Activated CD8-positive, alpha-beta memory T cell treated with anti-CD3 and anti-CD28 coated beads, Interleukin-2, amount 10 ng/mL, durations not matched to agents 7 days and 5 days (primary cell): ENCODE data around the gene ZBTB16. TPM values are rescaled to one million over a fixed set of nuclear protein-coding genes. Genes with fewer than 3 reads are reported as not detected.

Source experiments
- ATAC-seq: fragments of 150-1000 bp; cut with Tn5 transposase; one replicate; pipeline ENCODE4 v1.10.0; 2021; ENCODE audit warnings: moderate library complexity
- CTCF ChIA-PET: fragments of 350-600 bp; sonication (Branson Sonifier 250); formaldehyde crosslinking; loops from one replicate; lab custom pipeline; 2021; ENCODE audit warnings: antibody characterized with exemption; lab: Charles Lee
- DNase-seq: peaks from one replicate; pipeline ENCODE4 v3.0.0-alpha.2; 2020
- H3K27ac Mint-ChIP-seq: one replicate; pipeline ENCODE4 v1.8.0; 2021; ENCODE audit warnings: mild to moderate bottlenecking, mixed read lengths
- H3K27me3 Mint-ChIP-seq: one replicate; pipeline ENCODE4 v1.8.0; 2021; ENCODE audit warnings: mixed read lengths
- H3K36me3 Mint-ChIP-seq: one replicate; pipeline ENCODE4 v1.8.0; 2021; ENCODE audit warnings: mild to moderate bottlenecking, mixed read lengths
- H3K4me1 Mint-ChIP-seq: one replicate; pipeline ENCODE4 v1.8.0; 2021; ENCODE audit warnings: mixed read lengths
- H3K4me3 Mint-ChIP-seq: one replicate; pipeline ENCODE4 v1.8.0; 2021; ENCODE audit warnings: mild to moderate bottlenecking, moderate library complexity, mixed read lengths
- H3K9me3 Mint-ChIP-seq: one replicate; pipeline ENCODE4 v1.8.0; 2022; ENCODE audit warnings: low read depth, mixed read lengths
- total RNA-seq, 2 experiments: library from RNA; stranded (reverse); gene quantifications; one replicate each; pipeline ENCODE4 v1.2.3, GENCODE V29; 2021

The ZBTB16 gene
- total RNA-seq, 2 experiments from 2014 or later = 3.2 to 3.9 TPM

- Mint-ChIP-seq H3K36me3 (no peaks in the 10 kb centered on the region), H3K27me3 (no peaks in the 10 kb centered on the region), H3K4me1 (peaks cover 21% of the 10 kb centered on the region), H3K9me3 (no peaks in the 10 kb centered on the region), H3K4me3 (no peak overlapping the region), H3K27ac (no peak overlapping the region)
- CTCF ChIA-PET = interaction anchor here (0.7 to 3.9 kb wide), 2 partner anchors 10 to 32 kb away, joined by 3 to 13 read pairs; no protein-coding TSS in a partner anchor
- no peak for DNase-seq
- ATAC-seq = no peak
Measured at GRCh38 chr11:114228435-114229411, 169.2 kb downstream of the ZBTB16 start.

- CTCF ChIA-PET = interaction anchor here (3.9 kb wide), 1 partner anchor 30 kb away, joined by 13 read pairs; no protein-coding TSS in a partner anchor
- H3K4me3 Mint-ChIP-seq = no peak overlapping the region
- ATAC-seq (no peak), DNase-seq (no peak)
- peaks cover 12% of the 10 kb centered on the region for H3K27me3 Mint-ChIP-seq
- peaks cover 17% of the 10 kb centered on the region for H3K4me1 Mint-ChIP-seq
- no peaks in the 10 kb centered on the region for H3K36me3 Mint-ChIP-seq
- H3K27ac Mint-ChIP-seq = no peak overlapping the region
- no peaks in the 10 kb centered on the region for H3K9me3 Mint-ChIP-seq
Measured at GRCh38 chr11:114230031-114230704, 170.7 kb downstream of the ZBTB16 start.

GRCh38 chr11:114232400-114233059, 173.0 kb downstream of the ZBTB16 start:
- no peak for DNase-seq
- Mint-ChIP-seq H3K4me3 (no peak overlapping the region), H3K27ac (no peak overlapping the region), H3K27me3 (peaks cover 28% of the 10 kb centered on the region), H3K9me3 (no peaks in the 10 kb centered on the region), H3K36me3 (no peaks in the 10 kb centered on the region), H3K4me1 (no peaks in the 10 kb centered on the region)
- no peak for ATAC-seq
- CTCF ChIA-PET = no interaction called here

- no peak for ATAC-seq
- no peak for DNase-seq
- Mint-ChIP-seq H3K36me3 (no peaks in the 10 kb centered on the region), H3K9me3 (no peaks in the 10 kb centered on the region), H3K27me3 (peaks cover 31% of the 10 kb centered on the region), H3K4me3 (no peak overlapping the region), H3K27ac (no peak overlapping the region), H3K4me1 (no peaks in the 10 kb centered on the region)
- CTCF ChIA-PET = no interaction called here
Measured at GRCh38 chr11:114233755-114234154, 174.2 kb downstream of the ZBTB16 start.

GRCh38 chr11:114236829-114237228, 177.3 kb downstream of the ZBTB16 start:
- Mint-ChIP-seq H3K4me1 (no peaks in the 10 kb centered on the region), H3K27me3 (peaks cover 31% of the 10 kb centered on the region), H3K4me3 (no peak overlapping the region), H3K27ac (no peak overlapping the region), H3K9me3 (no peaks in the 10 kb centered on the region), H3K36me3 (no peaks in the 10 kb centered on the region)
- CTCF ChIA-PET = interaction anchor here (1.3 to 2.2 kb wide), 2 partner anchors 12 to 24 kb away, joined by 4 to 8 read pairs; no protein-coding TSS in a partner anchor
- ATAC-seq = no peak
- DNase-seq = no peak

GRCh38 chr11:114237321-114238280, 178.1 kb downstream of the ZBTB16 start:
- H3K27me3 Mint-ChIP-seq = peaks cover 31% of the 10 kb centered on the region
- CTCF ChIA-PET = interaction anchor here (1.3 kb wide), 1 partner anchor 11 kb away, joined by 4 read pairs; no protein-coding TSS in a partner anchor

GRCh38 chr11:114239753-114240161, 180.2 kb downstream of the ZBTB16 start:
- no peaks in the 10 kb centered on the region for H3K4me1 Mint-ChIP-seq
- H3K4me3 Mint-ChIP-seq = no peak overlapping the region
- H3K27ac Mint-ChIP-seq = no peak overlapping the region
- ATAC-seq (no peak), DNase-seq (no peak)
- no peaks in the 10 kb centered on the region for H3K36me3 Mint-ChIP-seq
- H3K9me3 Mint-ChIP-seq = no peaks in the 10 kb centered on the region
- CTCF ChIA-PET = interaction anchor here (1.0 kb wide), 1 partner anchor 10 kb away, joined by 3 read pairs; no protein-coding TSS in a partner anchor
- peaks cover 23% of the 10 kb centered on the region for H3K27me3 Mint-ChIP-seq

More at GRCh38 chr11:114237321-114238280, 178.1 kb downstream of the ZBTB16 start:
- Mint-ChIP-seq H3K4me1 (no peaks in the 10 kb centered on the region), H3K9me3 (no peaks in the 10 kb centered on the region), H3K36me3 (no peaks in the 10 kb centered on the region), H3K27ac (no peak overlapping the region), H3K4me3 (no peak overlapping the region)
- DNase-seq (no peak), ATAC-seq (no peak)

- H3K4me1 Mint-ChIP-seq = no peaks in the 10 kb centered on the region
- H3K27me3 Mint-ChIP-seq = peaks cover 3% of the 10 kb centered on the region
- CTCF ChIA-PET = interaction anchor here (1.2 to 1.4 kb wide), 2 partner anchors 16 to 19 kb away, joined by 3 read pairs; no protein-coding TSS in a partner anchor
- H3K4me3 Mint-ChIP-seq = no peak overlapping the region
- DNase-seq (no peak), ATAC-seq (no peak)
- no peaks in the 10 kb centered on the region for H3K9me3 Mint-ChIP-seq
- H3K27ac Mint-ChIP-seq = no peak overlapping the region
- no peaks in the 10 kb centered on the region for H3K36me3 Mint-ChIP-seq
Measured at GRCh38 chr11:114242032-114242431, 182.5 kb downstream of the ZBTB16 start.

GRCh38 chr11:114243461-114244372, 184.2 kb downstream of the ZBTB16 start:
- ATAC-seq (no peak), DNase-seq (no peak)
- H3K27me3 Mint-ChIP-seq = peaks cover under 1% of the 10 kb centered on the region
- no peaks in the 10 kb centered on the region for H3K9me3 Mint-ChIP-seq
- no peaks in the 10 kb centered on the region for H3K36me3 Mint-ChIP-seq
- no peaks in the 10 kb centered on the region for H3K4me1 Mint-ChIP-seq
- no peak overlapping the region for H3K4me3 Mint-ChIP-seq
- CTCF ChIA-PET = interaction anchor here (1.1 kb wide), 1 partner anchor 15 kb away, joined by 4 read pairs; no protein-coding TSS in a partner anchor
- H3K27ac Mint-ChIP-seq = no peak overlapping the region

- H3K9me3 Mint-ChIP-seq = no peaks in the 10 kb centered on the region
- H3K27me3 Mint-ChIP-seq = no peaks in the 10 kb centered on the region
- CTCF ChIA-PET = interaction anchor here (0.6 to 2.3 kb wide), 2 partner anchors 16 to 349 kb away, joined by 3 to 9 read pairs; no protein-coding TSS in a partner anchor
- H3K4me1 Mint-ChIP-seq = no peaks in the 10 kb centered on the region
- H3K27ac Mint-ChIP-seq = no peak overlapping the region
- H3K36me3 Mint-ChIP-seq = no peaks in the 10 kb centered on the region
- H3K4me3 Mint-ChIP-seq = no peak overlapping the region
- ATAC-seq (no peak), DNase-seq (no peak)
Measured at GRCh38 chr11:114244726-114245394, 185.3 kb downstream of the ZBTB16 start.
